ENCODE measurements around the gene ANKUB1. TPM values are rescaled to one million over a fixed set of nuclear protein-coding genes. Genes with fewer than 3 reads are reported as not detected.
"Not testable (repeated sequence)": the region's sequence is repeated elsewhere in the genome, so short reads cannot be mapped to it uniquely, and the experiment has no call there.

The ANKUB1 gene, protein sequence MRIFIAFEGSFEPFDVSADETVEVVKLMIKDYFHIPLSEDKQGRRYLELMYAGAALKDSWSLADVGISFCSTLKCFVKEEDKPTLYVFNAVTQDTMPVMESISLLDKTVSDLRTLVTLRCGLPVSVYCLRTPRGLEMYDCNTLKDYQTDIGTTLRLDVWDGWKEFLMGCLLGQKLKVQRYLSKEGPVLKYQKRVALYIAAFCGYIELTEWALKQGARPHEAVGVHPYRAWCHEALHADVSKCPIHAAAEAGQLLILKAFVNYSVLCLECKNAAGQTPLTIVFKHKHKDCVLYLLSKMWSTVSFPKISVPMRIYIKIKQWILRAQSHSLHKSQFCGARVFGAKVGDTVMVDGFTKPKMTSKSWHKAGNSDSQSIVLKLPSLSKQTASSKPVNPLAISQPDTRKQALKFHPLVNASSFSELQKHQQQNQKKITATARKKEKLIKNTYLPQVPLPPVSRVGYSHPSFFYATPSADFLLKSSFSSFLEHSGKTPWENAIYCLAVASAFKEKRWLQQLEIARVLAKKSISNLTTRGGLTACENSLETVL
- total RNA-seq = not detected
- not detected for polyA plus RNA-seq
- long read RNA-seq, donor 1, partial matches to known transcripts = 0 of 12 reads
- long read RNA-seq, donor 1, other reads (novel, unspliced or antisense) = 12 of 12 reads
- long read RNA-seq, donor 2, partial matches to known transcripts = 0 of 82 reads
- long read RNA-seq, donor 2, other reads (novel, unspliced or antisense) = 82 of 82 reads

DNA sequence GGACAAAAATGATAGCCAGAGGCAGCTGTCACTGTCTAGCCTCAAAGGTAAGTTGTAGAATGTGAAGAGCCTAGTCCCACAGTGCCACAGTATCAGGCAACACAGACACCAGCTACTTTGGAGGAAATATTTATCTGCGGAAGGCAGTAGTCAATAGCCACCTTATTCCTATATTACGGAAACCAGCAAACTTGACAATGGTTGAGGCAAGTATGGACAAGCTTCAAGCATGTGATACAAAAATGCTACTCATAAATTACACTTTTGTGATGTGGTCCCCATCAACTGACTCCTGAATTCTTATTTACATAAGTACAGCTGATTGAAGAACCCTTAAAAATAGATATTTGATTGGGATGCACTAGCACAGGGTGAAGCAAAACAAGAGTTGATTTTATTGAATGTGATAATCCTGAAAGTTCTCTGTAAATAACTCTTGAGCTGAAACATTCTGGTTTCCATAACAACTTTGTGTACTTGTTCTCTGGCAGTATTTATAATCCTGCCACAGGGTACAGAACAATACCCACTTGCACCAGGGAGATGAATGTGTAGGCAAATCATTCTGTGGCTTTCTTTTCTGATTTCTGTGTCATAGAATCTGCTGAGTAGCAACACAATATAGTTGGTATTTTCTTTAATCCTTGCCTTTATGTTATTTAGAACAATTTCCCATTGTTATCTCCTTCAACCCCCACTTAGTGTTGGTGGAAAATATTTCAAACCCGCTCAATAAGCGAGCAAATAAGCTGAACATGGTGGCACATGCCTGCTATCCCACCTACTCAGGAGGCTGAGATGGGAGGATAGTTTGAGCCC lies at the start of gene ANKUB1:
TSS of gene ANKUB1 (minus strand) at position 103 of the 819 bp plus-strand sequence. CDS start 188 bp downstream, outside the sequence.
- intact Hi-C loops (cut with DNase I) = no loop called here
- H3K4me3 ChIP-seq (ENCODE audit: low read length in 2 of 2) = no peak within 1 kb of the TSS
- no peak for DNase-seq
- no peaks in the 10 kb centered on the region for H3K27me3 ChIP-seq (ENCODE audit: control insufficient read depth in 1 of 2, insufficient read depth in 2 of 2, low read length in 1 of 2)
- H3K27ac ChIP-seq (ENCODE audit: low read depth in 1 of 2, low read length in 2 of 2) = no peak within 1 kb of the TSS
- no peak for ATAC-seq (ENCODE audit: low FRiP score)
- 92% methylated on average over 4 of the region's 4 CpGs for WGBS, 2 donors
- H3K36me3 ChIP-seq (ENCODE audit: control insufficient read depth in 1 of 2, insufficient read depth in 2 of 2, low read length in 1 of 2) = no peaks in the 10 kb centered on the region
- H3K4me1 ChIP-seq (ENCODE audit: control insufficient read depth in 1 of 2, insufficient read depth in 2 of 2, low read length in 2 of 2) = no peaks in the 10 kb centered on the region
- peaks cover 1% of the 10 kb centered on the region for H3K9me3 ChIP-seq (ENCODE audit: control insufficient read depth, low read length)

GRCh38 chr3:149839896-149840295 lies 47.5 kb upstream of the ANKUB1 start:
- no peak for DNase-seq

DNA sequence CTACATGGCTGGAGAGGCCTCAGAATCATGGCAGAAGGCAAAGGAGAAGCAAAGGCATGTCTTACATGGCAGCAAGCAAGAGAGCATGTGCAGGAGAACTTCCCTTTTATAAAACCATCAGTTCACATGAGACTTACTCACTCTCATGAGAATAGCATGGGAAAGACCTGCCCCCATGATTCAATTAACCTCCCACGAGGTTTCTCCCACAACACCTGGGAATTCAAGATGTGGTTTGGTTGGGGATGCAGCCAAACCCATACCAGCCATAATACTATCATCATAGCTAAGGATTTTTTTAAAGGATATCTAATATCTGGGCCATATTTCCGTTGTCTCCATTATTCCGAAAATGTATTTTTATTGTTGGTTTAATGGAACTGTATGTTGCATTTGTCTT lies 47.1 kb upstream of the ANKUB1 start:
- ATAC-seq (ENCODE audit: low FRiP score); DNase-seq; H3K36me3 ChIP-seq (ENCODE audit: control insufficient read depth in 1 of 2, insufficient read depth in 2 of 2, low read length in 1 of 2); H3K27me3 ChIP-seq (ENCODE audit: control insufficient read depth in 1 of 2, insufficient read depth in 2 of 2, low read length in 1 of 2); H3K4me1 ChIP-seq (ENCODE audit: control insufficient read depth in 1 of 2, insufficient read depth in 2 of 2, low read length in 2 of 2); intact Hi-C loops (cut with DNase I); H3K9me3 ChIP-seq (ENCODE audit: control insufficient read depth, low read length); H3K4me3 ChIP-seq (ENCODE audit: low read length in 2 of 2); H3K27ac ChIP-seq (ENCODE audit: low read depth in 1 of 2, low read length in 2 of 2): not testable (repeated sequence)
- 97 to 98% methylated on average over 3 of the region's 3 CpGs for WGBS, 2 donors

More at GRCh38 chr3:149839896-149840295, 47.5 kb upstream of the ANKUB1 start:
- H3K27me3 ChIP-seq (ENCODE audit: control insufficient read depth in 1 of 2, insufficient read depth in 2 of 2, low read length in 1 of 2) = no peaks in the 10 kb centered on the region
- intact Hi-C loops (cut with DNase I) = no loop called here
- H3K4me3 ChIP-seq (ENCODE audit: low read length in 2 of 2) = no peak overlapping the region
- WGBS, 2 donors = 97% methylated on average over 3 of the region's 3 CpGs
- H3K4me1 ChIP-seq (ENCODE audit: control insufficient read depth in 1 of 2, insufficient read depth in 2 of 2, low read length in 2 of 2) = peaks cover 0 to 2% of the 10 kb centered on the region in 2 donors
- no peaks in the 10 kb centered on the region for H3K36me3 ChIP-seq (ENCODE audit: control insufficient read depth in 1 of 2, insufficient read depth in 2 of 2, low read length in 1 of 2)
- H3K9me3 ChIP-seq (ENCODE audit: control insufficient read depth, low read length) = no peaks in the 10 kb centered on the region
- H3K27ac ChIP-seq (ENCODE audit: low read depth in 1 of 2, low read length in 2 of 2) = no peak overlapping the region
- ATAC-seq (ENCODE audit: low FRiP score) = no peak

GRCh38 chr3:149838491-149838890 lies 46.1 kb upstream of the ANKUB1 start:
- DNase-seq; H3K9me3 ChIP-seq (ENCODE audit: control insufficient read depth, low read length); H3K36me3 ChIP-seq (ENCODE audit: control insufficient read depth in 1 of 2, insufficient read depth in 2 of 2, low read length in 1 of 2); H3K4me1 ChIP-seq (ENCODE audit: control insufficient read depth in 1 of 2, insufficient read depth in 2 of 2, low read length in 2 of 2); H3K4me3 ChIP-seq (ENCODE audit: low read length in 2 of 2); H3K27me3 ChIP-seq (ENCODE audit: control insufficient read depth in 1 of 2, insufficient read depth in 2 of 2, low read length in 1 of 2); H3K27ac ChIP-seq (ENCODE audit: low read depth in 1 of 2, low read length in 2 of 2); ATAC-seq (ENCODE audit: low FRiP score); intact Hi-C loops (cut with DNase I): not testable (repeated sequence)
- 90 to 93% methylated on average over 3 of the region's 3 CpGs for WGBS, 2 donors

GRCh38 chr3:149833241-149833640 lies 40.9 kb upstream of the ANKUB1 start:
- DNase-seq (no peak), ATAC-seq (ENCODE audit: low FRiP score) (no peak)
- H3K4me3 ChIP-seq (ENCODE audit: low read length in 2 of 2) = no peak overlapping the region
- 90 to 94% methylated on average over 2 of the region's 2 CpGs for WGBS, 2 donors
- H3K9me3 ChIP-seq (ENCODE audit: control insufficient read depth, low read length) = no peaks in the 10 kb centered on the region
- peaks cover 0 to 1% of the 10 kb centered on the region in 2 donors for H3K4me1 ChIP-seq (ENCODE audit: control insufficient read depth in 1 of 2, insufficient read depth in 2 of 2, low read length in 2 of 2)
- no peaks in the 10 kb centered on the region for H3K27me3 ChIP-seq (ENCODE audit: control insufficient read depth in 1 of 2, insufficient read depth in 2 of 2, low read length in 1 of 2)
- H3K36me3 ChIP-seq (ENCODE audit: control insufficient read depth in 1 of 2, insufficient read depth in 2 of 2, low read length in 1 of 2) = no peaks in the 10 kb centered on the region
- no peak overlapping the region for H3K27ac ChIP-seq (ENCODE audit: low read depth in 1 of 2, low read length in 2 of 2)
- intact Hi-C loops (cut with DNase I) = no loop called here

DNA sequence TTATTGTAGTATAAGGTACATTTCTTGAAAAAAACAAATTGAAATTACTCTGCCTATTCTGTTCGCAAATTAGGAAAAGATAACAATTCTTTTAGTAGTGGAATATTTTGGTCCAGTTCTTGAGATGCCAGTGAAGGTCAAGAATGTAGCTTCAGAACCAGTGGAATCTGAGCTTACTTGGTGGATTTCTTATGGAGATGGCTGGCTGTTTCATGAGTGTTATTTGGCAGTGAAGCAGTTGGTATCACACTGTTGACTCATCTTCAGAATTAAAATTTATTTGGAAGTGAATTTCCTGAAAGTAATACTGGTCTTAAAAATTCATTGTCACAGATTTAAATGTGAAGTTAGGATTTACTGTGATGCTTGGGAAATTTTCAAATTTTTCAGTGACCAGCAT lies 39.7 kb upstream of the ANKUB1 start:
- H3K9me3 ChIP-seq (ENCODE audit: control insufficient read depth, low read length) = no peaks in the 10 kb centered on the region
- no peak overlapping the region for H3K4me3 ChIP-seq (ENCODE audit: low read length in 2 of 2)
- no peaks in the 10 kb centered on the region for H3K36me3 ChIP-seq (ENCODE audit: control insufficient read depth in 1 of 2, insufficient read depth in 2 of 2, low read length in 1 of 2)
- DNase-seq = no peak
- no peak overlapping the region for H3K27ac ChIP-seq (ENCODE audit: low read depth in 1 of 2, low read length in 2 of 2)
- intact Hi-C loops (cut with DNase I) = no loop called here
- peaks cover 0 to 1% of the 10 kb centered on the region in 2 donors for H3K4me1 ChIP-seq (ENCODE audit: control insufficient read depth in 1 of 2, insufficient read depth in 2 of 2, low read length in 2 of 2)
- no peaks in the 10 kb centered on the region for H3K27me3 ChIP-seq (ENCODE audit: control insufficient read depth in 1 of 2, insufficient read depth in 2 of 2, low read length in 1 of 2)
- 72 to 86% methylated on average over 1 of the region's 1 CpG for WGBS, 2 donors
- no peak for ATAC-seq (ENCODE audit: low FRiP score)

- Histone ChIP-seq H3K4me3 (ENCODE audit: low read length in 2 of 2) (no peak overlapping the region), H3K27ac (ENCODE audit: low read depth in 1 of 2, low read length in 2 of 2) (no peak overlapping the region), H3K4me1 (ENCODE audit: control insufficient read depth in 1 of 2, insufficient read depth in 2 of 2, low read length in 2 of 2) (peaks cover 0 to 1% of the 10 kb centered on the region in 2 donors), H3K9me3 (ENCODE audit: control insufficient read depth, low read length) (no peaks in the 10 kb centered on the region), H3K36me3 (ENCODE audit: control insufficient read depth in 1 of 2, insufficient read depth in 2 of 2, low read length in 1 of 2) (no peaks in the 10 kb centered on the region), H3K27me3 (ENCODE audit: control insufficient read depth in 1 of 2, insufficient read depth in 2 of 2, low read length in 1 of 2) (no peaks in the 10 kb centered on the region)
- 97 to 98% methylated on average over 4 of the region's 4 CpGs for WGBS, 2 donors
- DNase-seq = no peak
- no peak for ATAC-seq (ENCODE audit: low FRiP score)
- intact Hi-C loops (cut with DNase I) = no loop called here
Measured at GRCh38 chr3:149831321-149831720, 39.0 kb upstream of the ANKUB1 start.

- intact Hi-C loops (cut with DNase I) = no loop called here
- Histone ChIP-seq H3K36me3 (ENCODE audit: control insufficient read depth in 1 of 2, insufficient read depth in 2 of 2, low read length in 1 of 2) (no peaks in the 10 kb centered on the region), H3K27me3 (ENCODE audit: control insufficient read depth in 1 of 2, insufficient read depth in 2 of 2, low read length in 1 of 2) (no peaks in the 10 kb centered on the region), H3K4me1 (ENCODE audit: control insufficient read depth in 1 of 2, insufficient read depth in 2 of 2, low read length in 2 of 2) (peaks cover 0 to 1% of the 10 kb centered on the region in 2 donors), H3K9me3 (ENCODE audit: control insufficient read depth, low read length) (no peaks in the 10 kb centered on the region), H3K27ac (ENCODE audit: low read depth in 1 of 2, low read length in 2 of 2) (no peak overlapping the region), H3K4me3 (ENCODE audit: low read length in 2 of 2) (no peak overlapping the region)
- 90 to 93% methylated on average over 2 of the region's 2 CpGs for WGBS, 2 donors
- ATAC-seq (ENCODE audit: low FRiP score) = no peak
- DNase-seq = no peak
Measured at GRCh38 chr3:149830902-149831301, 38.5 kb upstream of the ANKUB1 start.
